Muscle layer of duodenum (tissue), 2 donors: ENCODE results near the gene SND1.

Source experiments
- H3K27ac ChIP-seq: one replicate; pipeline ENCODE4 v1.7.0; 2013; ENCODE audit warnings: mild to moderate bottlenecking, low read length
- H3K27me3 ChIP-seq: one replicate; pipeline ENCODE4 v1.7.0; 2013; ENCODE audit warnings: low read depth, mild to moderate bottlenecking, control low read depth, low read length
- H3K36me3 ChIP-seq, 2 donors: one replicate each; pipeline ENCODE4 v1.7.0; 2013; ENCODE audit warnings: low read length in 2 of 2, control low read depth in 1 of 2, mild to moderate bottlenecking in 1 of 2; ENCODE audit not compliant: insufficient read depth in 2 of 2, control insufficient read depth in 1 of 2
- H3K4me1 ChIP-seq, 2 donors: one replicate each; pipeline ENCODE4 v1.7.0; 2013; ENCODE audit warnings: low read length in 2 of 2, mild to moderate bottlenecking in 2 of 2, control low read depth in 1 of 2, moderate library complexity in 1 of 2; ENCODE audit not compliant: insufficient read depth in 2 of 2, control insufficient read depth in 1 of 2
- H3K4me3 ChIP-seq, 2 donors: one replicate each; pipeline ENCODE4 v1.7.0; 2013; ENCODE audit warnings: low read length in 2 of 2, low read depth in 1 of 2, mild to moderate bottlenecking in 1 of 2
- H3K9me3 ChIP-seq, 2 donors: one replicate each; pipeline ENCODE4 v1.7.0; 2013; ENCODE audit warnings: low read length in 2 of 2, control low read depth in 1 of 2, mild to moderate bottlenecking in 1 of 2; ENCODE audit not compliant: control insufficient read depth in 1 of 2
- donor health status: healthy.

The SND1 gene

GRCh38 chr7:127690806-127691205 lies 38.8 kb downstream of the SND1 start:
- H3K4me1 ChIP-seq = no peaks in the 10 kb centered on the region
- no peak overlapping the region for H3K4me3 ChIP-seq
- H3K27ac ChIP-seq = no peak overlapping the region
- H3K27me3 ChIP-seq = no peaks in the 10 kb centered on the region
- peaks cover 41 to 45% of the 10 kb centered on the region in 2 donors for H3K36me3 ChIP-seq
- no peaks in the 10 kb centered on the region for H3K9me3 ChIP-seq

- H3K27ac ChIP-seq = no peak overlapping the region
- no peaks in the 10 kb centered on the region for H3K27me3 ChIP-seq
- H3K36me3 ChIP-seq = peaks cover 32 to 42% of the 10 kb centered on the region in 2 donors
- no peaks in the 10 kb centered on the region for H3K9me3 ChIP-seq
- H3K4me3 ChIP-seq = no peak overlapping the region
- H3K4me1 ChIP-seq = no peaks in the 10 kb centered on the region
Observed at GRCh38 chr7:127692200-127692599, 40.2 kb downstream of the SND1 start.

- H3K4me1 ChIP-seq = no peaks in the 10 kb centered on the region
- no peaks in the 10 kb centered on the region for H3K9me3 ChIP-seq
- H3K27ac ChIP-seq = no peak overlapping the region
- no peak overlapping the region for H3K4me3 ChIP-seq
- peaks cover 56 to 67% of the 10 kb centered on the region in 2 donors for H3K36me3 ChIP-seq
- no peaks in the 10 kb centered on the region for H3K27me3 ChIP-seq
Observed at GRCh38 chr7:127699853-127700252, 47.9 kb downstream of the SND1 start.

GRCh38 chr7:127702052-127702652 lies 50.2 kb downstream of the SND1 start:
- H3K9me3 ChIP-seq = no peaks in the 10 kb centered on the region
- no peaks in the 10 kb centered on the region for H3K27me3 ChIP-seq
- no peaks in the 10 kb centered on the region for H3K4me1 ChIP-seq
- no peak overlapping the region for H3K27ac ChIP-seq
- peaks cover 62 to 64% of the 10 kb centered on the region in 2 donors for H3K36me3 ChIP-seq
- H3K4me3 ChIP-seq = no peak overlapping the region

GRCh38 chr7:127702938-127703337 lies 50.9 kb downstream of the SND1 start:
- Histone ChIP-seq H3K4me3 (no peak overlapping the region), H3K9me3 (no peaks in the 10 kb centered on the region), H3K27me3 (no peaks in the 10 kb centered on the region), H3K27ac (no peak overlapping the region), H3K36me3 (peaks cover 56 to 69% of the 10 kb centered on the region in 2 donors), H3K4me1 (no peaks in the 10 kb centered on the region)

- no peaks in the 10 kb centered on the region for H3K4me1 ChIP-seq
- no peaks in the 10 kb centered on the region for H3K9me3 ChIP-seq
- H3K27me3 ChIP-seq = no peaks in the 10 kb centered on the region
- H3K36me3 ChIP-seq = peaks cover 44 to 65% of the 10 kb centered on the region in 2 donors
- no peak overlapping the region for H3K27ac ChIP-seq
- H3K4me3 ChIP-seq = no peak overlapping the region
Observed at GRCh38 chr7:127704211-127704610, 52.2 kb downstream of the SND1 start.

GRCh38 chr7:127705461-127705959 lies 53.5 kb downstream of the SND1 start:
- no peak overlapping the region for H3K4me3 ChIP-seq
- H3K36me3 ChIP-seq = peaks cover 42 to 61% of the 10 kb centered on the region in 2 donors
- no peaks in the 10 kb centered on the region for H3K9me3 ChIP-seq
- H3K27ac ChIP-seq = no peak overlapping the region
- H3K27me3 ChIP-seq = no peaks in the 10 kb centered on the region
- H3K4me1 ChIP-seq = no peaks in the 10 kb centered on the region

GRCh38 chr7:127706766-127707165 lies 54.8 kb downstream of the SND1 start:
- Histone ChIP-seq H3K9me3 (peaks cover 0 to 4% of the 10 kb centered on the region in 2 donors), H3K4me3 (no peak overlapping the region), H3K27ac (no peak overlapping the region), H3K4me1 (no peaks in the 10 kb centered on the region), H3K27me3 (no peaks in the 10 kb centered on the region), H3K36me3 (peaks cover 30 to 60% of the 10 kb centered on the region in 2 donors)

GRCh38 chr7:127708201-127708600 lies 56.2 kb downstream of the SND1 start:
- Histone ChIP-seq H3K27me3 (no peaks in the 10 kb centered on the region), H3K27ac (no peak overlapping the region), H3K4me3 (no peak overlapping the region), H3K9me3 (peaks cover 0 to 4% of the 10 kb centered on the region in 2 donors), H3K4me1 (no peaks in the 10 kb centered on the region), H3K36me3 (peaks cover 32 to 51% of the 10 kb centered on the region in 2 donors)

GRCh38 chr7:127708788-127709187 lies 56.8 kb downstream of the SND1 start:
- peaks cover 32 to 46% of the 10 kb centered on the region in 2 donors for H3K36me3 ChIP-seq
- no peaks in the 10 kb centered on the region for H3K4me1 ChIP-seq
- H3K27me3 ChIP-seq = no peaks in the 10 kb centered on the region
- peaks cover 0 to 4% of the 10 kb centered on the region in 2 donors for H3K9me3 ChIP-seq
- H3K4me3 ChIP-seq = no peak overlapping the region
- H3K27ac ChIP-seq = no peak overlapping the region

- no peaks in the 10 kb centered on the region for H3K4me1 ChIP-seq
- no peak overlapping the region for H3K27ac ChIP-seq
- H3K36me3 ChIP-seq = peaks cover 19 to 30% of the 10 kb centered on the region in 2 donors
- no peak overlapping the region for H3K4me3 ChIP-seq
- H3K27me3 ChIP-seq = no peaks in the 10 kb centered on the region
- H3K9me3 ChIP-seq = peaks cover 0 to 4% of the 10 kb centered on the region in 2 donors
Observed at GRCh38 chr7:127710635-127711034, 58.6 kb downstream of the SND1 start.

- Histone ChIP-seq H3K4me3 (no peak overlapping the region), H3K4me1 (no peaks in the 10 kb centered on the region), H3K9me3 (peaks cover 0 to 4% of the 10 kb centered on the region in 2 donors), H3K36me3 (peaks cover 14 to 24% of the 10 kb centered on the region in 2 donors), H3K27me3 (no peaks in the 10 kb centered on the region), H3K27ac (no peak overlapping the region)
Observed at GRCh38 chr7:127711872-127712271, 59.9 kb downstream of the SND1 start.
